Upper lobe of right lung (tissue), 1 donor: ENCODE data around the gene TNNT2. TPM values are rescaled to one million over a fixed set of nuclear protein-coding genes. Genes with fewer than 3 reads are reported as not detected.

Experiments used
- ATAC-seq: fragments of 200-7000 bp; cut with Tn5 transposase; one replicate; pipeline ENCODE4 v1.9.1; 2020; ENCODE audit warnings: mild to moderate bottlenecking, moderate library complexity
- DNase-seq: peaks from one replicate; pipeline ENCODE4 v3.0.0-alpha.2; 2020
- H3K27ac ChIP-seq: fragments of 200-600 bp; one replicate; pipeline ENCODE4 v1.8.0; 2022
- H3K27me3 ChIP-seq: fragments of 200-600 bp; one replicate; pipeline ENCODE4 v1.8.0; 2022; ENCODE audit warnings: mild to moderate bottlenecking
- H3K36me3 ChIP-seq: fragments of 200-600 bp; one replicate; pipeline ENCODE4 v1.8.0; 2022
- H3K4me1 ChIP-seq: fragments of 200-600 bp; one replicate; pipeline ENCODE4 v1.8.0; 2022
- H3K4me3 ChIP-seq: fragments of 200-600 bp; one replicate; pipeline ENCODE4 v1.8.0; 2022; ENCODE audit warnings: mild to moderate bottlenecking
- H3K9me3 ChIP-seq: fragments of 200-600 bp; one replicate; pipeline ENCODE4 v1.8.0; 2022
- CTCF ChIP-seq: fragments of 200-600 bp; IDR thresholded peaks from one replicate; pipeline ENCODE4 v1.8.0; 2022; ENCODE audit warnings: antibody characterized with exemption
- intact Hi-C: fragments of 100-400 bp; cut with DNase I; formaldehyde crosslinking; loops from one replicate; pipeline ENCODE4 v1.11.0; 2022
- total RNA-seq: library from RNA; stranded (reverse); fragmentation: NEBNext Ultra II Directional; extraction: Animal tissue kit (Norgen Biotek cat#: 25700); gene quantifications from one replicate; pipeline ENCODE4 v1.2.1, GENCODE V29; 2021
- donor health status: DM: no; HTN: yes; CAD: no; lungs with severe emphysema.

The TNNT2 gene
- total RNA-seq, 1 donor from 2014 or later: 6.4 TPM

- Histone ChIP-seq H3K27ac (no peak overlapping the region), H3K36me3 (no peaks in the 10 kb centered on the region), H3K9me3 (no peaks in the 10 kb centered on the region), H3K4me1 (peaks cover 11% of the 10 kb centered on the region), H3K4me3 (no peak overlapping the region), H3K27me3 (no peaks in the 10 kb centered on the region)
- DNase-seq (no peak), ATAC-seq (peak; percentile 26)
- peak; percentile 39 for TF ChIP-seq CTCF
- intact Hi-C loops: no loop called here
Observed at GRCh38 chr1:201376464-201377374, 761 bp downstream of the TNNT2 start.

- Histone ChIP-seq H3K4me3 (no peak overlapping the region), H3K4me1 (peaks cover 11% of the 10 kb centered on the region), H3K36me3 (no peaks in the 10 kb centered on the region), H3K27ac (no peak overlapping the region), H3K27me3 (no peaks in the 10 kb centered on the region), H3K9me3 (no peaks in the 10 kb centered on the region)
- DNase-seq: no peak
- no peak for TF ChIP-seq CTCF
- no peak for ATAC-seq
- intact Hi-C loops: no loop called here
Observed at GRCh38 chr1:201376107-201376463, 1.4 kb downstream of the TNNT2 start.

GRCh38 chr1:201375169-201375568 lies 2.3 kb downstream of the TNNT2 start:
- TF ChIP-seq CTCF: no peak
- no peak overlapping the region for H3K4me3 ChIP-seq
- no peaks in the 10 kb centered on the region for H3K9me3 ChIP-seq
- H3K27ac ChIP-seq: no peak overlapping the region
- H3K36me3 ChIP-seq: no peaks in the 10 kb centered on the region
- intact Hi-C loops: no loop called here
- H3K27me3 ChIP-seq: peaks cover 5% of the 10 kb centered on the region
- DNase-seq: no peak
- ATAC-seq: no peak
- peaks cover 5% of the 10 kb centered on the region for H3K4me1 ChIP-seq

GRCh38 chr1:201374364-201374763 lies 3.1 kb downstream of the TNNT2 start:
- ATAC-seq (no peak), DNase-seq (no peak)
- Histone ChIP-seq H3K27ac (no peak overlapping the region), H3K4me1 (peaks cover 5% of the 10 kb centered on the region), H3K4me3 (no peak overlapping the region), H3K9me3 (no peaks in the 10 kb centered on the region), H3K27me3 (peaks cover 7% of the 10 kb centered on the region), H3K36me3 (no peaks in the 10 kb centered on the region)
- no peak for TF ChIP-seq CTCF
- intact Hi-C loops: no loop called here

- H3K27ac ChIP-seq: no peak overlapping the region
- no peak overlapping the region for H3K4me3 ChIP-seq
- H3K27me3 ChIP-seq: peaks cover 7% of the 10 kb centered on the region
- H3K36me3 ChIP-seq: no peaks in the 10 kb centered on the region
- intact Hi-C loops: no loop called here
- no peak for ATAC-seq
- H3K4me1 ChIP-seq: no peaks in the 10 kb centered on the region
- no peak for DNase-seq
- no peak for TF ChIP-seq CTCF
- no peaks in the 10 kb centered on the region for H3K9me3 ChIP-seq
Observed at GRCh38 chr1:201371792-201372191, 5.7 kb downstream of the TNNT2 start.
